HG03558 (cell line): Measurements from ENCODE around the gene COL28A1.

Experiments
- ATAC-seq: cut with Tn5 transposase; IDR thresholded peaks from one replicate; pipeline ENCODE4 v1.9.1; 2021; ENCODE audit warnings: moderate number of reproducible peaks; ENCODE audit not compliant: unreplicated experiment; ENCODE audit errors: extremely low read depth

The COL28A1 gene

DNA sequence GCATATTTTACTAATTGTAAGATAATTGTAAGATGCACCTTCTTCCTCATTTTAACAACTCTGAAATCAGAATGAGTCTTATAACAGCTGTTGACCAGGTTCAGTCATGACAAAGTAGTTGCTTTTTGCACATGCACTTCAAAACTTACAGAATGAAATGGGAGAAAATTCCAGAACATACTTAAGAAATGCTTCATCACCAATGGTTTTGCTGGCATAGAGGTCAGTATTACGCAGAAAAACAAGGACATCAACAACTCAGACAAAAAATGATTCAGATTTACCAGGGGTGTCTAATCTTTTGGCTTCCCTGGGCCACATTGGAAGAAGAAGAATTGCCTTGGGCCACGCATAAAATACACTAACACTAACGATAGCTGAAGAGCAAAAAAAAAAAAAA lies 13.3 kb downstream of the COL28A1 start:
- no peak for ATAC-seq

DNA sequence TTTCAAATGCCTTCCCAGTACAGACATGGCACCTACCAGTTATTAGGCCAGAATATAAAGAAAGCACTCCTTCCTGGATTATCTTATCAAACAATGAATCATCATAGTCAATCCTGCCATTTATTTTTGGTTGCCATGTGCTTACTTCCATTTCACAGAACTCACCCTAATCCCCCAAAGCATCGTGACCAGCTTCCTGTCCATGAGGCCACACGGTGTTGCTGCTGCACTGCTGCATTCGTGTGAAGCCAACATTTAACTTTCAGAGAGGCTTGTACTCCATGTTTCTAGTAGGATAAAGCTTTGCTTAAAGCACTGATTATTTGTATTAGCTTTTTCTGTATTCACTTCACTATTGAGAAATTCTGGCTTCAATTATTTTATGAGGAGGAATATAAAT lies 14.4 kb downstream of the COL28A1 start:
- no peak for ATAC-seq

DNA sequence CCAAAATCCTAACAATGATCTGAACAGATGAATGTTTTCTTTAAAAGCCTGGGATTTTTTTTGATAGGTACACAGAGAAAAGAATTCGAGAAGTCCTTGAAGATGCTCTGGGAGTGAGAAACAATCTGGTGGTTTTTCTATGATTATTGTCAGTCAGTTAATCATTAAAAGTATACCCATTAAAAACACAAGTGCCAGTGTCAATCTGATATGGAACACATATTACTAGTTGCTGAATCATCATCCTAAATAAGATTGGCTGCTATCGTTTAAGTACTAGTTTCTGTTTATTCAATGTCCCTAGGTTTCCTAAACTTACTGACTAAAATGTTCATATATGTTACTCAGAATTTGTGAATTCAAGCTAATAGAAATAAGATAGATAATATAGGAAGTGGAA lies 16.1 kb downstream of the COL28A1 start:
- ATAC-seq: no peak

DNA sequence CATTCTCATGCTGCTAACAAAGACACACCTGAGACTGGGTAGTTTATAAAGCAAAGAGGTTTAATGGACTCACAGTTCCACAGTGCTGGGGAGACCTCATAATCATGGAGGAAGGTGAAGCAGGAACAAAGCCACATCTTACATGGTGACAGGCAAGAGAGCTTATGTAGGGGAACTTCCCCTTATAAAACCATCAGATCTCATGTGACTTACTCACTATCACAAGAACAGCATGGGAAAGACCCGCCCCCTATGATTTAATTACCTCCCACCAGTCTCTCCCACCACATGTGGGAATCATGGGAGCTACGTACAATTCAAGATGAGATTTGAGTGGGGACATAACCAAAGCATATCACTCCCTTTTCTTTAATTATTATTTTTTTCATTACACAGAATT lies 16.6 kb downstream of the COL28A1 start:
- ATAC-seq: no peak

DNA sequence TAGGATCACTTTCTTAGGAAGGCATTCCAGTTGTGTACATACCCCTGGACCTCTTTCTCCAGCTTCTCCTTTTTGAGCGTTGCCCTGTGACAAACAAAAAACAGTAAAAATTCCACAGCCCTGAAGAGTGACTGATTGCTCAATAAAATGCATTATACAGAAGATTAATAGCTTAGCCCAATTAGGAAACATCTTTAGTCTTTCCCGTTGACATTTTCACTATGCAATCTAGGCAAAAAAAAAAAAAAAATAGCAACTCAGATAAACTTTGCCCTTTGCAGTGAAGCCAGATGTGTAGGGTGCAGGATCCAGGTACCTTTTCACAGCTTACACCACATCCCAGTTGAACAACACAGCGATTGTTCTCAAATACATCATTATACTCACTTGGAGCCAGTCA lies 17.9 kb downstream of the COL28A1 start:
- ATAC-seq: no peak

DNA sequence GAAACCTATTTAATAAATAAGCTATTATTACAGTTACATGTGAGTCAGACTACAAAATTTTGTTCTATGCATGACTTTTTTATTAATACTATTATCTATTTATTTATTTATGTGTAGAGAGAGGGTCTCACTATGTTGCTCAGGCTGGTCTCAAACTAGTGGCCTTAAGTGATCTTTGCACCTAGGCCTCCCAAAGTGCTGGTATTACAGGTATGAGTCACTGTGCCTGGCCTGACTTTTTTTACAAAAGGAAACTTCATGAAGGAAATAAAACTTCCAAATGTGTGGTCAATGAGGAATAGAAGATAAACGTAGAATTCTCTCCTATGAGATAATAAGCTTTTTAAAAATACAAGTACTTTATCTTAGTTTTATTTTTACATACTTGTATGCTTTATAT lies 19.0 kb downstream of the COL28A1 start:
- ATAC-seq: no peak

DNA sequence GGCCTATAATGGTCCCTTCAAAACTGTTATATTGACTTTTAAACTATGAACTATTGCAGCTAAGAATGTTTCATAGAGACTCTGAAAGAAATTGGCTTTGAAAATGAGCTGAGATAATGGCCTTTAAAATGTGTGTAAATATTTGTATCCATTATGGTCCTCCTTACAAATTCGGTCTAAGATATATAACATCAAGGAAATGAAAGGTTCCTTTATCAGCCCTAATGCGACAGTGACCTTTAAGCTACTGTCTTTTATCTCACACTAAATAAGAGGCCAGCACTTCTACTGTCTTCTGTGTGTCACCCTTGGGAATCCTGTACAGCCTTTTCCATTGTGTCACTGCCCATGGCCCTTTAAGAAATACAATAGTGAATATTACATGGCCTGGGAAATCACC lies 19.5 kb downstream of the COL28A1 start:
- no peak for ATAC-seq

DNA sequence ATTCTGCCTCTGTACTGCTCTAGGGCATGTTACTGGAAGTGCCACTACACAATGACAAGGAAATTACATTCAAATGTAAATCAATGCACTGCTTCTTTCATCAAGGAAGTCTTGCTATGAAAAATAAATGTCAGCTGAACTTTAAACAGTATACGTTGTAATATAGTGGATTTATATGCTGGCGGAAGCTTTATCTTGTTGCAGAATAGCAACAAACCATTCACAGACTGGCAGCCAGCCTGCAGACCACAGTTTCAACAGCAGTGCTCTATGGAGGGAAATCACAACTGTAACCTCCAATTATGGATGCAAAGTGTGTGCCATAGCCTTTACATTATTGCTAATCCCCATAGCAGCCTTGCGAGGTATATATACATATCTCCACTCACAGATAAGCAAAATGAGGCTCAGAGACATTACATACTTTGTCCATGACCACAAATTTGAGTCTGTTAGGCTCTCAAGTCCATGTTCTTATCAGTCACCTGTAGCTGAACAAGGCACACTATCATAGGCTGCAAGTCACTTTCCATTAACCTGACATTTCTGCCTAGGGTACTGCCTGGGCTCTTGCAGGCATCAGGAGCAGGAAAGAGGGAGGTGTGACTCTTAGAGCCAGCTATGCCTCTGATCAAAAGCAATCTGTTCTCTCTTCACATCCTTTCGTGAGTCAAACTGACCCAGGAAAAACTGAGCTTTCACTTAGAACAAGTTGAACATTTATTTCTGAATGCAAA lies 22.6 kb downstream of the COL28A1 start:
- ATAC-seq: no peak

DNA sequence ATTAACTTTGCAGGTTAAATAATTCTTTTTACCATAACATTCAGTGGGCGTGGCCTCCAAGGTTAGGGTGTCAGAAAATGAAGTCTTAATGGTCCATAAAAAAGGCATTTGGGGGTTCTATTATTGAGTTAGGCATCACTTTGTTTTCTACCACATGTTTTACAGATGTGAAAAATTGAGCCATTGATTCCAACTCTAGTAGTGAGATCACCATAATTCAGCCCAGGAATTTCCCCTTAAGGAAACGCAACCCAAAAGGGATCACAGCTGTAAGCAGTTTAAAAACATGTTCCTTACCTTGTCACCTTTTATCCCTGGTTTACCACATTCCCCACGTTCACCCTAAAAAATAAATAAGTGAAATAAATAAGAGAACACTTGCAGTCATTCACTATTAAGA lies 24.9 kb downstream of the COL28A1 start:
- no peak for ATAC-seq

DNA sequence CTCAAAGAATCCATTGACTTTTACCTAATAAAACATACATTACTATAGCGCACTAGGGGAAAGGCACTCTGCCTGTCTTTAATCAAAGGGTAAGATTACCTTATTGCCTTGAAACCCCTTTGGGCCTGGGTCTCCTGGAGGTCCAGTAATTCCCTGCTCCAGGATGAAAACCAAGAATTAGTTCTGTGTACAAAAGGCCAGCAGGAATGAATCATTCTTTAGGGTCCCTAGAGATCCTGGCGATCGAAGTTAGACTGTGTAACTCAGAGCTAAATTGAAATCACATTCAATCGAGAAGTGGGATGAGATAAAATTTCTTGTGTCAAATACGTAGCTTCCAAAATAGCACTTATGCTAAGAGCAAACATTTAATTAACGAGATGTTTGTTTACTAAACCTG lies 29.8 kb downstream of the COL28A1 start:
- ATAC-seq: no peak

DNA sequence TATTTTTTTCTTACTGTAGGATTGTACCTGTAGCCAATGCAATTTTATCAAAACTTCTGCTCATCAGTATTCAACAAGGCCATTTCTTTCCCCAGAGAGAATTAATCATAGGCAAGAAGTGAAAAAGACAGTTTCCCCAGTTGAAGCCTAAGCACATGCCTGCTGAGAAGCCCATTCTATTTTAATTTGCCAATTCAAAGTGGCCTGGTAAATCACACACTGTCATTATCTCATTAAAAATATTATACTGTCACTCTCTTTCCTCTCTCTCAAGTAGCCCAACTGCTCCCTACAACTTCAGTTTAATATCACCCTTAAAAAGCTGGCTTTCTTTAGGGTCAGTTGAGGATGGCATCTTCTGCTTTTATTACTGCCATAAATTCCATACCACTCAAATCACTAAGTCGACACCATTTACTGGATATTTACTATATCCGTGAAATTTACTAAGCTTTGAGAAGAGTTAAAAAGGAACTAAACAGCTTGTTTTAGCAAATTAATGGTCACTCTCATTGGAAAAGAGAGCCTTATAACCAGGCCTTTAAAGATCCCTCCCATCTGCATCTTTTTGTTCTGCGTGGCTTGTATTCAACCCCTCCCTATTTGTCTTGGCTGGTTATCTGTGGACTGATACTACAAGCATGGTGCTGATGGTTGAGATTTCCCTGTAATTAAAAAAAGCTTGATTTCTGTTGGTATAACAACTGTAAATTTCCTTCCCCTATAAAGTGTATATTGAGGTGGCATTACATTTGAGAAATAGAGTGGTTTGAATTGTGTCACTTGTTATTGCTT lies 30.6 kb downstream of the COL28A1 start:
- no peak for ATAC-seq

DNA sequence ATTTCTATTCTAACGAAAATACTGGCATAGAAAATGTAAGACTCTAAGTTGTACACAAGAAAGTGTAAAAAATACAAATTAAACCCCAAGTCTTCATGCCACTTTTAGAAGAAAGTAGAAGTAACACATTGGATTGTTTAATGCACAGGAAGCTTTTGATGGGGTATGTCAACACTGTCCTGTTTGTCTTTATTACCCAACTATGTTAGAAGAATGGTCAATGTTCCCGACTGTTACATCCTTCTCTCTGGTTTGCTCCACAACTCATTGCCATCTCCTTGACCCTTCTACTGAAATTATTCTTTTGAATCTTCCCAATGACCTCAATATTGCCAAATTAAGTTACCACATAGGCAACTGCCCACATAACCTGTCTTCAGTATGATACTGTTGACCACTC lies 35.8 kb downstream of the COL28A1 start:
- ATAC-seq: no peak

DNA sequence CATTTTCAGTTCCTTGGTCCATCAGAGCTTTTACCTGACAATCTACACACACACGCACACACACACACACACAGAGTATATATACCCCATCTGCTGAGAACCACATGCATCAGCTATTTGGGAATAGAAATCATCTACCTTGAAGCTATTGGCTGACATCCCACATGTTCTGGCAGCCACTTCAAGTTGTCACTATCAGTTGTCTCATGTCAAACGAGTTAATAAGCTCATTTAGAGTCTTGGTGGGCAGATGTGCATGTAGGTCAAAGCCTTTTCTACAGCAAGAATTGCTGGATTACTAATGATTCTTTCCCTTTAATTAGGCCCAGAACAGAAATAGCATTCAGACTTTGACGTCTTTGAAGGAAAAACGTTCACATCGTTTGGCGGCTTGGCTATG lies 36.8 kb downstream of the COL28A1 start:
- ATAC-seq: no peak

DNA sequence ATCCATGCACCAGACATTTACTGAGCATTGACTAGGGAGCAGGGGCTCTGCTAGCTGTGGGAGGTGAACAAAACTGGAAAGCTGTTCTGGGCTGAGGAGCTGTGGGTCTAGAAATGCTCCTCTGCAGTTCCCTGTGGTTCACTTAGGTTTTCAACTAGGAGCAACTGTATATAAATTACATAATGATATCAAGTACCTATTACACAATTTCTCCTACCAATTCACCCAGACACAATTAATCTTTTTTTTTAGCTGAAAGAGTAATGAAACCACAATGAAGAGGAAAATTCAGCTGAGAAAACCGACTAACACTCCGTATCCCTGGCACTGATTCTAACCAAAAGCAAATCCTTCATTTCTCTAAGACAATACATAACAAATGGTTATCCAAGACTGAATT lies 39.4 kb downstream of the COL28A1 start:
- ATAC-seq: no peak

DNA sequence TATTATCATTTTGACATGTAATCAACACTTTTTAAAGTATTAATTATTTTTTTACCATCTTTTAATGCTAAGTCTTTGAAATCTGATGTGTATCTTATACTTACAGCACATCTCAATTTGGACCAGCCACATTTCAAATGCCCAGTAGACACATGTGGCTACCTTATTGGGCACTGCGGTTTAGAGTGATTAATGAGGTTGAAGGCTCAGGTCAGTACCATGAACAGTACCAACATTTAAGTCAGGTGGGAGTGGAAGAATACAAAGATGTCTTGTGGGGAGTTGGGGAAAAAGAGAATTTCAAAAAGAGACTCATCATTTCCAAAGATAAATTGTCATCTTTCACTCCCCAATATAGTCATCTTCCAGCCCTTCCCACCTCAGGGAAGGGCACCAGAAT lies 40.5 kb downstream of the COL28A1 start:
- no peak for ATAC-seq

DNA sequence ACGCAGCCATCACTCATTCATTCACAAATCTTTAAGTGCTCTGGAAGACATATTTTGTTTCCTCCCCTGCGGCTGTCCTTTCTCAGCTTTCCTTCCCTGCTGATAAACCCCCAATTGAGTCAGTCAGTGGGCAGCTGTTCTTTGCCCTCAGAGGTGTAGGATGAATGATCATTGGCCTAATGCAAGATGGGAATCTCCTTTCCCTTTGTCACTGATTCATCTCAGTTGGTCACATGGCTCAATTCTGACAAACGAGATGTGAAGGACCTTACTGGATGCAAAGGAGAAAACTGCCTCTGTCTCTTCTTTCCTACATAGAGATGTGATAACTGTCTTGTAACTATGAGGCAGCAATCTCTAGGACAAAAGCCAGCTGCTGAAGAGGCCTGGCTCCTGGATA lies 44.6 kb downstream of the COL28A1 start:
- ATAC-seq: no peak

DNA sequence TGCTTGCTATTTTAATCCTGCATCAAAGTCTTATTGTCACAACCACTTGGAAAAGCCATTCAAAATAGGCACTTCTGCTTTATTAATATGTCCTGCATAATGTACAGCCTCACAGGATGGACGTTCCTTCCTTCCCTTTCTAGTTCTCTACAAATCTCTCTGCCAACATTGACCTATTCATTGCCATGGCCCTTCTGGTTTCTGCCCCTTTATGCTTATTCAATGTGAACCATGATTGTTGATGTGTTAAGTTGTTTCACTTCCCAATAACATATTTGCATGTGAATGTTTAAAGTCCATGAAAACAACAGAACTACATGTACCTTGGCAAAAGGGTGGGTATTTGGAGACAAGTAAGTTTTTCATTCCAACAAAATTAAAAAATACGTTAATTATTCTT lies 45.7 kb downstream of the COL28A1 start:
- ATAC-seq: no peak

DNA sequence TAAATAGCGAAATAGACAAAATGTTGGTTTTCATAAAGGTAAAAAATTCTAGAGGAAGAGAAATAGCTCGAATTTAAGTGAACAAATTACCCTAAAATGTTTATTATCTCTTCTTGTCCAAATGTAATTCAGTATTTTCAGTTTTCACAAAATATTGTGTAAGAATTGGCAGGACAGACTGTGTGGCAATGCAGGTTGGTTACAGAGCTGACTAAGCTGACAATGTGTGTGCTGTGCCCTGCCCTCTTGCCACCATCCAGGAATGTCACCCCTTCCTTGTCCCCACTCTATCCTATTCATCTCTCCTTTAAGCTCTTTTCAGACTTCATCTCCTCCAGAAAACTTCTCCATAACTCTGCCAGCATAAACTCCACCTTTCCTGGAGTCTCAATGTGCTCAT lies 46.1 kb downstream of the COL28A1 start:
- no peak for ATAC-seq

DNA sequence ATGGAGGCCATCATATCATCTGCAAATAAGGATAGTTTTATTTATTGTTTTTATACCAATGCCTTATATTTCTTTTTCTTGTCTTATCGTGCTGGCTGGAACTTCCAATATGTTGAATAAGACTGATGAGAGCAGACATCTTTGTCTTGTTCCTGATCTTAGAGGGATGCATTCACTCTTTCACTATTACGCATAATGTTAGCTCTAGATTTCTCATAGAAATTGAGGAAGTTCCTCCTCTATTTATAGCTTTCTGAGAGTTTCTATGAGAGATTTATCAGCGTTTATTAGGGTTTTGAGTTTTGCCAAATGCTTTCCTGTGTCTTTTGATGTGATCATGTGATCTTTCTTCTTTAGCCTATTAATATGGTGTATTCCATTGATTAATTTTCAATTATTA lies 49.3 kb downstream of the COL28A1 start:
- ATAC-seq: no peak

DNA sequence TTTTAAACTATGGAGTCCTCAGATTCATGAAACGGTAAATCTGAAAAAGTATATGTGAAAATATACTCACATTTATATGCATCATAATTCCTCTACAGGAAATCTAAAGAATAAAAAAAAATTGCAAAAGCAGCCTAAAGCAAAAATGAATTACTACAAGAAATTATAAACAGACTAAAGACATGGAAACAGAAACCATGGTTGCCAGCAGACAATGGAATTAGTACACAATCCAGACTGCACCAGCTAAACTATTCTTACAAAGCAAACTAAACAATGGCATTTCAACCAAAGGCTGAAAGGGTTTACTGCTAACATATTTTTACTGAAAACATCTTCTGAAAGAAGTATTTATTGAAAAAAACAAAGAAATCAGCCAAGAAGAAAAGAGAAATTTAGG lies 51.6 kb downstream of the COL28A1 start:
- ATAC-seq: no peak

DNA sequence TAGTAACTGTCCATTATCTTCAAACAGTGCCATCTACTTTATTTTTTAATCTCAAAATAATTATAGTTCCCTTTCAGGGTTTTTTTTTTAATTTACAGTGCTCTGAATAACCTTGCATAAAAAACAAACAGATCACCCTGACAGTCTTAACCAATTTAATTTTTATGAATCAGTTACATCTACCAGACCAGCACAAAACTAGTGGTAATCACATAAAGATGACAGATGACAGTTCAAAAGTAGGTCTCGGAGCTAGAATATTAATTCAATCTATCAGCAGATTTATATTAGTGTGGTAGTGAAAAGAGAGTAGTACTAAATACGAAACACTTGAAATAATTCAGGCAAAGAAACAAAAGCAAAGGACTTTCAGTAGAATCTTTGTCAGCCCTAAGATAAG lies 53.9 kb downstream of the COL28A1 start:
- no peak for ATAC-seq

DNA sequence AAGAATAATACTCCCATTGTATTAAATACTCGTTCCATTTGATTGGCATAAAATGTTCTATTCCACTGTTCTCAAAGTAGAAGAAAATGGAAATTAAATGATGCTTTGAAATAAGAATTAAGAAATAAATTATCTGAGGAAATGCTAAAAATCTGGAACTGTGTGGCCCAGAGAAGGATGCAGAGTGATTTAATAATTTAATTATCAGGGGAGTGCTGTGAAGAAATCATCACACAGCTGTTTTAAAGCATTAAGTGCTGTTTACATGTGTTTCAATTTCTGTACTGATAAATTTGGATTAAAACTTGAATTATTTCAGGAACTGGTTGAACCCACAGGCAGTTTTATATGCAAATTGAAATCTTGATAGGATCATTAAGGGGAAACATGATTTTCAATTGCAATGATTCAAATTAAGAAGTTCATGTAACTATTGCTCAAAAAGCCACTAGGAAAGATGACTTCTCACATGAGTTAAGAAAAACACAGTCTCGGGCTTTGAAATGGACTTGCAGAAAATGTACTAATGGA lies 56.3 kb downstream of the COL28A1 start:
- ATAC-seq: no peak
